ENCODE results near the gene PLA2G7.

PLA2G7 gene

GRCh38 chr6:46684771-46685170 lies 50.4 kb downstream of the PLA2G7 start:
- DNase-seq (ENCODE audit: extremely low read depth, insufficient read length): no peak
- TF ChIP-seq, protein P1, sequence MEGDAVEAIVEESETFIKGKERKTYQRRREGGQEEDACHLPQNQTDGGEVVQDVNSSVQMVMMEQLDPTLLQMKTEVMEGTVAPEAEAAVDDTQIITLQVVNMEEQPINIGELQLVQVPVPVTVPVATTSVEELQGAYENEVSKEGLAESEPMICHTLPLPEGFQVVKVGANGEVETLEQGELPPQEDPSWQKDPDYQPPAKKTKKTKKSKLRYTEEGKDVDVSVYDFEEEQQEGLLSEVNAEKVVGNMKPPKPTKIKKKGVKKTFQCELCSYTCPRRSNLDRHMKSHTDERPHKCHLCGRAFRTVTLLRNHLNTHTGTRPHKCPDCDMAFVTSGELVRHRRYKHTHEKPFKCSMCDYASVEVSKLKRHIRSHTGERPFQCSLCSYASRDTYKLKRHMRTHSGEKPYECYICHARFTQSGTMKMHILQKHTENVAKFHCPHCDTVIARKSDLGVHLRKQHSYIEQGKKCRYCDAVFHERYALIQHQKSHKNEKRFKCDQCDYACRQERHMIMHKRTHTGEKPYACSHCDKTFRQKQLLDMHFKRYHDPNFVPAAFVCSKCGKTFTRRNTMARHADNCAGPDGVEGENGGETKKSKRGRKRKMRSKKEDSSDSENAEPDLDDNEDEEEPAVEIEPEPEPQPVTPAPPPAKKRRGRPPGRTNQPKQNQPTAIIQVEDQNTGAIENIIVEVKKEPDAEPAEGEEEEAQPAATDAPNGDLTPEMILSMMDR (IDR thresholded peaks at IDR 0.05; ENCODE audit: insufficient read depth, low read length, poor library complexity, severe bottlenecking): no peak
- no peak overlapping the region for H3K4me3 ChIP-seq (replicated peaks; ENCODE audit: low read depth, low read length)
- no peaks in the 10 kb centered on the region for H3K27me3 ChIP-seq (replicated peaks; ENCODE audit: control insufficient read depth, insufficient read depth, low read length)
- H3K36me3 ChIP-seq (ENCODE audit: control insufficient read depth, insufficient read depth, low read length): no peaks in the 10 kb centered on the region

DNA sequence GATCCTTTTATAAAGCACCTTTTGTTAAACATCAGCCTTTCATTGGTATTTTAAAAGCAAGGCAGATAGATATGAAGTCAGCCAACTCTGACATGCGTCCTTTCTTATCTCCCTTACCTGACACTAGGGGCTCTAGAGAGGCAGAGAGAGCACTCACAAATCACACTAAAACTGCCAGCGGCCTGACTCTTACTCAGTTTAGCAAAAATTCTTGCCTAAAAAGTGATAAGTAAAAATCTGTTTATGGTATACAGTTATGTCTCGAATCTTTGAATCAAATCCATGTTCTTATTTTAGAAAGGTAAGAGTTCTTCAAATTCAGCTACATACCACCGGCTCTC lies 57.9 kb downstream of the PLA2G7 start:
- DNase-seq (ENCODE audit: extremely low read depth, insufficient read length): no peak
- Histone ChIP-seq H3K27me3 (replicated peaks; ENCODE audit: control insufficient read depth, insufficient read depth, low read length) (no peaks in the 10 kb centered on the region), H3K4me3 (replicated peaks; ENCODE audit: low read depth, low read length) (no peak overlapping the region), H3K36me3 (ENCODE audit: control insufficient read depth, insufficient read depth, low read length) (no peaks in the 10 kb centered on the region)
- TF ChIP-seq, protein P1 (IDR thresholded peaks at IDR 0.05; ENCODE audit: insufficient read depth, low read length, poor library complexity, severe bottlenecking): peak; percentile 58

GRCh38 chr6:46676604-46677313 lies 58.4 kb downstream of the PLA2G7 start:
- DNase-seq (ENCODE audit: extremely low read depth, insufficient read length): no peak
- TF ChIP-seq, protein P1 (IDR thresholded peaks at IDR 0.05; ENCODE audit: insufficient read depth, low read length, poor library complexity, severe bottlenecking): no peak
- no peaks in the 10 kb centered on the region for H3K36me3 ChIP-seq (ENCODE audit: control insufficient read depth, insufficient read depth, low read length)
- no peaks in the 10 kb centered on the region for H3K27me3 ChIP-seq (replicated peaks; ENCODE audit: control insufficient read depth, insufficient read depth, low read length)
- H3K4me3 ChIP-seq (replicated peaks; ENCODE audit: low read depth, low read length): no peak overlapping the region

DNA sequence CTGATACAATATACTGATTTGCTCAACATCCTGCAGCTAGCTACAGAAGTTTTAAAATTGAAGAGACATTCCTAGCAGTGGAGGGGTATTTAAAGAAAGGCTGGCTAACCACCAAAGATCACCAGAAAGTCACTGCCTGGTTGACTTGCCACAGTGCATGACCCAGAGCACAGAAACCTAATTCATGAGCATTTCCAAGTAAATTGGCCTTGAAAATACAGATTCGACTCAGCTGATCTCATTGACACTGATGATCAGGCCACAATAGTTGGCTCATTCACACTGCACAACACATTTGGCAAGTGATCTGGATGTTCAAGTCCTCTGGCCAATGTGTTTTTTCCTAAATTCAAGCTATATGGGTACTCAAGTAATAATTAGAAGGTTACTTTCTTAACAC lies 60.8 kb downstream of the PLA2G7 start:
- TF ChIP-seq, protein P1 (IDR thresholded peaks at IDR 0.05; ENCODE audit: insufficient read depth, low read length, poor library complexity, severe bottlenecking): no peak
- no peaks in the 10 kb centered on the region for H3K27me3 ChIP-seq (replicated peaks; ENCODE audit: control insufficient read depth, insufficient read depth, low read length)
- DNase-seq (ENCODE audit: extremely low read depth, insufficient read length): no peak
- H3K36me3 ChIP-seq (ENCODE audit: control insufficient read depth, insufficient read depth, low read length): no peaks in the 10 kb centered on the region
- no peak overlapping the region for H3K4me3 ChIP-seq (replicated peaks; ENCODE audit: low read depth, low read length)

- Histone ChIP-seq H3K4me3 (replicated peaks; ENCODE audit: low read depth, low read length) (no peak overlapping the region), H3K36me3 (ENCODE audit: control insufficient read depth, insufficient read depth, low read length) (no peaks in the 10 kb centered on the region), H3K27me3 (replicated peaks; ENCODE audit: control insufficient read depth, insufficient read depth, low read length) (no peaks in the 10 kb centered on the region; the same call in 1 of the 2 replicates)
- no peak for DNase-seq (ENCODE audit: extremely low read depth, insufficient read length)
- TF ChIP-seq, protein P1 (IDR thresholded peaks at IDR 0.05; ENCODE audit: insufficient read depth, low read length, poor library complexity, severe bottlenecking): no peak
These were observed 67.8 kb downstream of the PLA2G7 start for GRCh38 chr6:46667377-46667776.

- TF ChIP-seq, protein P1 (IDR thresholded peaks at IDR 0.05; ENCODE audit: insufficient read depth, low read length, poor library complexity, severe bottlenecking): no peak
- H3K27me3 ChIP-seq (replicated peaks; ENCODE audit: control insufficient read depth, insufficient read depth, low read length): no peaks in the 10 kb centered on the region; the same call in 1 of the 2 replicates
- H3K4me3 ChIP-seq (replicated peaks; ENCODE audit: low read depth, low read length): no peak overlapping the region
- DNase-seq (ENCODE audit: extremely low read depth, insufficient read length): no peak
- H3K36me3 ChIP-seq (ENCODE audit: control insufficient read depth, insufficient read depth, low read length): no peaks in the 10 kb centered on the region
These were observed 73.7 kb downstream of the PLA2G7 start for GRCh38 chr6:46661483-46661882.

All from GM06990 (cell line).